RWPE1 (cell line): ENCODE results near the gene BMF.
"Not testable (repeated sequence)": the region's sequence is repeated elsewhere in the genome, so short reads cannot be mapped to it uniquely, and the experiment has no call there.

Experiments used
- CTCF ChIA-PET: fragments of 350-600 bp; sonication (Branson Sonifier 250); formaldehyde crosslinking; extraction: SDS; loops from one replicate; lab custom pipeline; 2021; lab: Yijun Ruan, JAX
- POLR2A ChIA-PET: fragments of 400-600 bp; formaldehyde crosslinking; extraction: SDS; loops from one replicate; lab custom pipeline; 2020; ENCODE audit warnings: antibody characterized with exemption; ENCODE audit not compliant: low non-redundant PET; lab: Yijun Ruan, JAX
- DNase-seq: peaks from one replicate; pipeline ENCODE4 v3.0.0; 2012; ENCODE audit warnings: low spot score
- H3K27ac ChIP-seq: fragments of 450-650 bp; 2 replicates; pipeline ENCODE4 v1.5.1; 2017
- CTCF ChIP-seq: fragments of 450-650 bp; conservative IDR thresholded peaks from 2 replicates; pipeline ENCODE4 v1.5.1; 2017; ENCODE audit warnings: low read depth, mild to moderate bottlenecking

BMF gene

GRCh38 chr15:40136470-40137302, 28.0 kb upstream of the BMF start:
- ChIA-PET POLR2A (no interaction called here), CTCF (no interaction called here)
- DNase-seq = no peak
- TF ChIP-seq CTCF = no peak
- no peak overlapping the region for H3K27ac ChIP-seq

GRCh38 chr15:40135846-40136450, 27.3 kb upstream of the BMF start:
- CTCF ChIA-PET, H3K27ac ChIP-seq, POLR2A ChIA-PET, DNase-seq: not testable (repeated sequence)

GRCh38 chr15:40134885-40135284, 26.2 kb upstream of the BMF start:
- DNase-seq = no peak
- ChIA-PET CTCF (interaction anchor here (0.7 kb wide), 1 partner anchor 26 kb away, joined by 3 read pairs; no protein-coding TSS in a partner anchor), POLR2A (no interaction called here)
- TF ChIP-seq CTCF = no peak
- H3K27ac ChIP-seq = no peak overlapping the region

GRCh38 chr15:40133544-40133943, 24.9 kb upstream of the BMF start:
- H3K27ac ChIP-seq = no peak overlapping the region
- no peak for DNase-seq
- no peak for TF ChIP-seq CTCF
- CTCF ChIA-PET = no interaction called here
- POLR2A ChIA-PET = no interaction called here

- no peak for TF ChIP-seq CTCF
- no peak overlapping the region for H3K27ac ChIP-seq
- ChIA-PET POLR2A (no interaction called here), CTCF (no interaction called here)
- no peak for DNase-seq
Observed at GRCh38 chr15:40130799-40131502, 22.3 kb upstream of the BMF start.

GRCh38 chr15:40130118-40130517, 21.4 kb upstream of the BMF start:
- CTCF ChIA-PET = no interaction called here
- POLR2A ChIA-PET = no interaction called here
- TF ChIP-seq CTCF = no peak
- no peak for DNase-seq
- H3K27ac ChIP-seq = no peak overlapping the region
